Measurements from ENCODE around the gene IRAG1.
"Not testable (repeated sequence)": the region's sequence is repeated elsewhere in the genome, so short reads cannot be mapped to it uniquely, and the experiment has no call there.

IRAG1 gene

GRCh38 chr11:10699072-10699471, 5.5 kb upstream of the IRAG1 start:
- no peak for DNase-seq

- DNase-seq: no peak
Measured at GRCh38 chr11:10697323-10697620, 3.7 kb upstream of the IRAG1 start.

- no peak for DNase-seq
Measured at GRCh38 chr11:10696468-10697322, 3.1 kb upstream of the IRAG1 start.

- no peak for DNase-seq
Measured at GRCh38 chr11:10695833-10696232, 2.3 kb upstream of the IRAG1 start.

- no peak for DNase-seq
Measured at GRCh38 chr11:10694486-10695239, 1.1 kb upstream of the IRAG1 start.

- DNase-seq: no peak
Measured at GRCh38 chr11:10692531-10693115, 932 bp downstream of the IRAG1 start.

- no peak for DNase-seq
Measured at GRCh38 chr11:10688401-10688800, 5.2 kb downstream of the IRAG1 start.

- no peak for DNase-seq
Measured at GRCh38 chr11:10686311-10686710, 7.2 kb downstream of the IRAG1 start.

- DNase-seq: no peak
Measured at GRCh38 chr11:10683429-10683828, 10.1 kb downstream of the IRAG1 start.

GRCh38 chr11:10680956-10681487, 12.5 kb downstream of the IRAG1 start:
- no peak for DNase-seq

GRCh38 chr11:10680279-10680678, 13.3 kb downstream of the IRAG1 start:
- DNase-seq: not testable (repeated sequence)

GRCh38 chr11:10679644-10680043, 13.9 kb downstream of the IRAG1 start:
- DNase-seq: no peak

- no peak for DNase-seq
Measured at GRCh38 chr11:10678101-10678500, 15.5 kb downstream of the IRAG1 start.

- no peak for DNase-seq
Measured at GRCh38 chr11:10676919-10677318, 16.6 kb downstream of the IRAG1 start.

- no peak for DNase-seq
Measured at GRCh38 chr11:10674911-10675440, 18.6 kb downstream of the IRAG1 start.

GRCh38 chr11:10674440-10674855, 19.1 kb downstream of the IRAG1 start:
- DNase-seq: no peak

GRCh38 chr11:10673501-10674062, 20.0 kb downstream of the IRAG1 start:
- no peak for DNase-seq

GRCh38 chr11:10670099-10670498, 23.5 kb downstream of the IRAG1 start:
- DNase-seq: no peak

- DNase-seq: no peak
Measured at GRCh38 chr11:10669258-10670033, 24.1 kb downstream of the IRAG1 start.

- no peak for DNase-seq
Measured at GRCh38 chr11:10667521-10667885, 26.1 kb downstream of the IRAG1 start.

- no peak for DNase-seq
Measured at GRCh38 chr11:10666556-10667520, 26.7 kb downstream of the IRAG1 start.

Measured in NCI-H1436 (cell line).